Lower leg skin (tissue), 4 donors: ENCODE results near the gene PDCD1LG2. TPM values are rescaled to one million over a fixed set of nuclear protein-coding genes. Genes with fewer than 3 reads are reported as not detected.
"Not testable (repeated sequence)": the region's sequence is repeated elsewhere in the genome, so short reads cannot be mapped to it uniquely, and the experiment has no call there.

Experiments used
- DNase-seq, 2 donors: peaks; one replicate each; pipeline ENCODE4 v3.0.0-alpha.2; 2019; ENCODE audit warnings: low spot score in 2 of 2
- H3K4me3 ChIP-seq: fragments of 200-600 bp; sonication (generic); 2 replicates; pipeline ENCODE4 v1.5.1; 2017; ENCODE audit warnings: mild to moderate bottlenecking, low read depth; ENCODE audit not compliant: poor library complexity, severe bottlenecking
- POLR2A ChIP-seq, 2 donors: fragments of 450-650 bp; IDR thresholded peaks; one replicate each; pipeline ENCODE4 v1.6.1; 2016 to 2017; ENCODE audit warnings: antibody characterized with exemption in 2 of 2, mild to moderate bottlenecking in 1 of 2, moderate library complexity in 1 of 2
- WGBS, 2 donors: methylation state at CpG; one replicate each; pipeline ENCODE4 v1.1.5; 2018; 5-methylcytosine and 5-hydroxymethylcytosine counted together
- intact Hi-C: fragments of 100-400 bp; cut with DNase I; formaldehyde crosslinking; loops from one replicate; pipeline ENCODE4 v1.15.0; 2023; ENCODE audit warnings: low total_unique reads
- total RNA-seq, 4 donors: library from RNA; depleted of rRNA; stranded (reverse); fragments of >200 nt; gene quantifications; one replicate each; pipeline ENCODE4 v1.1.0, GENCODE V29; 2016
- TF ChIP-seq, protein P1 (sequence below), 3 donors: fragments of 450-650 bp; IDR thresholded peaks; one replicate each; pipeline ENCODE4 v1.5.1; 2016; ENCODE audit warnings: antibody characterized with exemption in 3 of 3, mild to moderate bottlenecking in 3 of 3, moderate library complexity in 2 of 3

Gene PDCD1LG2
- total RNA-seq, 4 donors from 2014 or later, result 0.63 to 2.5 (median 1.3) TPM; not detected in 1

DNA sequence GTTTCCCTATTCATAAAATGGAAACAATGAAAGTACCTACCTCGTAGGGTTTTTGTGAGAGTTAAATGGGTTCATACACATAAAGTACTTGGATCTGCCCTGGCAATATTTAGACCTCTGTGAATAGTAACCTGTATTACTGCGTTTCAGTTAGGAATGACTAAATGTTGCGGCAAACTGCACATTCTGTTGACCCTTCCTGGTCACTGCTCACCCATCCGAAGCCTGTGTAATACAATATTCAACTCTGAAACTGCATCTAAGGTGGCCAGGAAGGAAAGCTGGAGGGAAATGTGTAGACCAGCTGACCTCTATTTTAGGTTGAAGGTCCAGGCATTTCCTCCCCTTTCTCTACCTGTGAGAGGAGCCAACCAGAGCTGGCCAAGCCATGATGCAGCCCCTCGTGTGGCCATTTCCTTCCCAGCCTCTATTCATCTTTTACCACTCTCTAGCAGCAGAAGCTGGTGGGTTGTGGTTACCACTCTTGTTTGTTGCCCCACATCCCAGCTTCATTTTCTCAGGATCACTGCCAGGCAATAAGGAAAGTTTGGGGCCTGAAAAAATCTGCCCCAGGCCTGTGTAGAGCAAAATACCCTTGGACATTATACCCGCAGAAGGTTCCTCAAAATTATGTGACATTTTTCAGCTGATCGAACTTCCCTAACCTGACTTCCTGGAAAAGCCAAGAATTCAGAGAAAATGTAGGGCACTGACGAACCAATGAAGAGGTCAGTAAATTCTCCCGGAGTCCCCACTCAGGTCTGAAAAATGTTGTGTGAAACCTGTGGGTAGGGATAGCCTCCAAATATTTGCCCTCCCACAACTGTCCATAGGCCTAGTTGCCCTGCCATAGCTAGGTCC is 20.5 kb upstream of the PDCD1LG2 start:
- TF ChIP-seq, protein P1, sequence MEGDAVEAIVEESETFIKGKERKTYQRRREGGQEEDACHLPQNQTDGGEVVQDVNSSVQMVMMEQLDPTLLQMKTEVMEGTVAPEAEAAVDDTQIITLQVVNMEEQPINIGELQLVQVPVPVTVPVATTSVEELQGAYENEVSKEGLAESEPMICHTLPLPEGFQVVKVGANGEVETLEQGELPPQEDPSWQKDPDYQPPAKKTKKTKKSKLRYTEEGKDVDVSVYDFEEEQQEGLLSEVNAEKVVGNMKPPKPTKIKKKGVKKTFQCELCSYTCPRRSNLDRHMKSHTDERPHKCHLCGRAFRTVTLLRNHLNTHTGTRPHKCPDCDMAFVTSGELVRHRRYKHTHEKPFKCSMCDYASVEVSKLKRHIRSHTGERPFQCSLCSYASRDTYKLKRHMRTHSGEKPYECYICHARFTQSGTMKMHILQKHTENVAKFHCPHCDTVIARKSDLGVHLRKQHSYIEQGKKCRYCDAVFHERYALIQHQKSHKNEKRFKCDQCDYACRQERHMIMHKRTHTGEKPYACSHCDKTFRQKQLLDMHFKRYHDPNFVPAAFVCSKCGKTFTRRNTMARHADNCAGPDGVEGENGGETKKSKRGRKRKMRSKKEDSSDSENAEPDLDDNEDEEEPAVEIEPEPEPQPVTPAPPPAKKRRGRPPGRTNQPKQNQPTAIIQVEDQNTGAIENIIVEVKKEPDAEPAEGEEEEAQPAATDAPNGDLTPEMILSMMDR (IDR thresholded peaks at IDR 0.05), result no peak
- no peak for TF ChIP-seq POLR2A (IDR thresholded peaks at IDR 0.05)
- no peak for DNase-seq
- intact Hi-C loops, result no loop called here
- WGBS, 2 donors, result 86 to 89% methylated on average over 9 of the region's 9 CpGs
- H3K4me3 ChIP-seq, result no peak overlapping the region

GRCh38 chr9:5492965-5493678 is 17.2 kb upstream of the PDCD1LG2 start:
- TF ChIP-seq, protein P1 (IDR thresholded peaks at IDR 0.05), result no peak
- no peak for TF ChIP-seq POLR2A (IDR thresholded peaks at IDR 0.05)
- 94 to 100% methylated on average over 1 of the region's 1 CpG for WGBS, 2 donors
- intact Hi-C loops, result no loop called here
- no peak for DNase-seq
- no peak overlapping the region for H3K4me3 ChIP-seq

DNA sequence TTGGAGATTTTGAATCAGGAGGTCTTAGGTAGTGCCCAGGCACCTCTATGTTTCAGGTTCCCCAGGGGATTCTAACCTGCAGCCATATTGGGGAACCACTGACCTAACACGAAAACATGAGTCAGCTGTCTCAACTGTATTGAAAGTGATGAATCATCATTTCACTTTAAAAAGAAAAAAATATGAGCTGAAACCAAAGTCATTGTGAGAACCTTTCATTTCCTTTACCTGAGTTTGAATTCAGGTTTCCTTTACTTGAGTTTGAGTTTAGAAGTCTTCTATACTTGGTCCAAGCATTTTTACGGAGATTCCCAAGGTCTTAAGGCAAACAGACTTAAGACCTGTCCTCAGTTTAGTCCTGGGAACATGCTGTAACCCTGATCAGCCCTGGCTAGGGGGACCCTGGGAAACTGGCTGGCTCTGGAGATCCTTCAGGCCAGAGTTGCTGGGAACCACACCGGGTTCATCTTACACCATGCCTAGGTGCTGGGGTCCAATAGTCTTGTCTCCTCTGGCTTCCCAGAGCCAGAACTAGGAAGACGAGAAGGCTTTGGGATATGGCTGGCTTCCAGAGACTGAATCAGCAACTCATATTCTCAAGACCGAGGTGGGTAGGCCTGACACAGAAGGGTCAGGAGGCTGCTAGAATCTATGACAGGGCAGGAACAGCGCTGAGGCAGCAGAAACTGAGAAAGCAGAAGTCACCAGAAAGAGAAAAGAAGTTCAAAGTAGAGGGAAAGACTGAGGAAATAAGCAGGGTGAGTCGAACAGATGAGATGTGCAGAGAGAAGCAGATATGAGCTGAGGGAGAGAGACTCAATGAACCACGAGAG is 16.4 kb upstream of the PDCD1LG2 start:
- peak in 1 of 2 donors; percentile 47 for DNase-seq
- H3K4me3 ChIP-seq, result no peak overlapping the region
- TF ChIP-seq POLR2A (IDR thresholded peaks at IDR 0.05), result no peak
- TF ChIP-seq, protein P1 (IDR thresholded peaks at IDR 0.05), result no peak
- intact Hi-C loops, result no loop called here
- 64 to 71% methylated on average over 8 of the region's 8 CpGs for WGBS, 2 donors

- intact Hi-C loops, DNase-seq, H3K4me3 ChIP-seq: not testable (repeated sequence)
- 76 to 77% methylated on average over 3 of the region's 3 CpGs for WGBS, 2 donors
Observed at GRCh38 chr9:5494765-5495164, 15.6 kb upstream of the PDCD1LG2 start.

DNA sequence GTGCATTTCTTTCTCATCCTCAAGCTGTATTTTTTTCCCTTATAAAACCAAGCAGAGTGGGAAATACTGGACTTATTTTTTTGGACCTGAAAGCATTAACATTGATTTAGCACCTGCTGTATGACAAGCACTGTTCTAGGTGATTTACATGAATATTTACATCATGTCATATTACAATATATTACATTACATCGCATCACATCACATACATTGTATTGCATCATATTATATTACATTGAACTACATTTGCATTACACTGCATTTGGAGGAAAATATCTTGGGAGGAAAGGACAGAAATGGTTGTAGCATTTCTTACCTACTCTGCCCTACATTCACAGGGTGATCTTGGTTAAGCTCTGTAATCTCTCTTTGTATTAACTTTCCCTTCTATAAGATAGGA is 11.2 kb upstream of the PDCD1LG2 start:
- TF ChIP-seq, protein P1 (IDR thresholded peaks at IDR 0.05), result no peak
- TF ChIP-seq POLR2A (IDR thresholded peaks at IDR 0.05), result no peak
- no peak overlapping the region for H3K4me3 ChIP-seq
- DNase-seq, result no peak
- intact Hi-C loops, result no loop called here
- whole genome bisulfite sequencing, 2 donors, result 94 to 98% methylated on average over 1 of the region's 1 CpG
